Esophagus squamous epithelium (tissue), 5 donors: ENCODE measurements around the gene PARD3. TPM values are rescaled to one million over a fixed set of nuclear protein-coding genes. Genes with fewer than 3 reads are reported as not detected.

Experiments
- DNase-seq: peaks from one replicate; lab custom pipeline; 2025; lab: John Stamatoyannopoulos, UW
- H3K27ac ChIP-seq, 4 donors: fragments of 200-600 bp; sonication (generic); one replicate each; pipeline ENCODE4 v1.5.1; 2016 to 2019; ENCODE audit warnings: mild to moderate bottlenecking in 1 of 4
- H3K27me3 ChIP-seq, 4 donors: fragments of 200-600 bp; sonication (generic); 1 replicate in 3 of 4; 2 replicates in 1 of 4; pipeline versions ENCODE4 v1.5.1 to v1.6.0; 2017 to 2021; ENCODE audit warnings: antibody characterized with exemption in 1 of 4
- H3K36me3 ChIP-seq, 3 donors: fragments of 200-600 bp; sonication (generic); one replicate each; pipeline ENCODE4 v1.5.1; 2016 to 2019
- H3K4me1 ChIP-seq, 3 donors: fragments of 200-600 bp; sonication (generic); one replicate each; pipeline ENCODE4 v1.5.1; 2017 to 2019
- H3K4me3 ChIP-seq, 4 donors: fragments of 200-600 bp; sonication (generic); 1 replicate in 3 of 4; 2 replicates in 1 of 4; pipeline ENCODE4 v1.5.1; 2016 to 2019; ENCODE audit warnings: mild to moderate bottlenecking in 2 of 4, moderate library complexity in 1 of 4
- H3K9me3 ChIP-seq, 3 donors: fragments of 200-600 bp; sonication (generic); one replicate each; pipeline ENCODE4 v1.5.1; 2016 to 2019
- CTCF ChIP-seq, 6 experiments: fragments of 450-650 bp in 4 of 6; fragments of 200-600 bp in 2 of 6; sonication (generic) in 2 of 6; IDR thresholded peaks; one replicate each; pipeline ENCODE4 v1.5.1; 2016 to 2019; ENCODE audit warnings: antibody characterized with exemption in 6 of 6, mild to moderate bottlenecking in 4 of 6, moderate library complexity in 4 of 6
- POLR2A ChIP-seq, 4 donors: fragments of 450-650 bp; IDR thresholded peaks; one replicate each; pipeline ENCODE4 v1.6.1; 2017; ENCODE audit warnings: antibody characterized with exemption in 4 of 4, mild to moderate bottlenecking in 4 of 4, moderate library complexity in 3 of 4
- WGBS, 2 donors: methylation state at CpG; one replicate each; pipeline ENCODE4 v1.1.5; 2018; 5-methylcytosine and 5-hydroxymethylcytosine counted together
- intact Hi-C: fragments of 100-400 bp; cut with DNase I; formaldehyde crosslinking; loops from one replicate; pipeline ENCODE4 v1.15.0; 2022
- total RNA-seq, 4 donors: library from RNA; depleted of rRNA; stranded (reverse); fragments of >200 nt; gene quantifications; one replicate each; pipeline ENCODE4 v1.1.0, GENCODE V29; 2016
- donor health status: DM: yes; HTN: yes; CAD: no.

The PARD3 gene
- total RNA-seq, 4 donors from 2014 or later = 57.3 to 114 (median 81.7) TPM

- Histone ChIP-seq H3K4me3 (no peak overlapping the region), H3K4me1 (peaks cover 0 to 5% (median 0%) of the 10 kb centered on the region in 3 donors), H3K9me3 (no peaks in the 10 kb centered on the region), H3K27me3 (no peaks in the 10 kb centered on the region), H3K36me3 (peaks cover 0 to 26% (median 0%) of the 10 kb centered on the region in 3 donors), H3K27ac (no peak overlapping the region)
- intact Hi-C loops = no loop called here
- 87 to 92% methylated on average over 4 of the region's 4 CpGs for WGBS, 2 donors
- TF ChIP-seq POLR2A (IDR thresholded peaks at IDR 0.05) = no peak
- TF ChIP-seq CTCF (IDR thresholded peaks at IDR 0.05) = no peak
- no peak for DNase-seq
Measured at GRCh38 chr10:34334908-34335307, 480.2 kb downstream of the PARD3 start.

- no peaks in the 10 kb centered on the region for H3K27me3 ChIP-seq
- H3K4me3 ChIP-seq = no peak overlapping the region
- DNase-seq = no peak
- intact Hi-C loops = no loop called here
- 60 to 74% methylated on average over 2 of the region's 2 CpGs for WGBS, 2 donors
- no peak overlapping the region for H3K27ac ChIP-seq
- H3K36me3 ChIP-seq = peaks cover 0 to 40% (median 0%) of the 10 kb centered on the region in 3 donors
- H3K9me3 ChIP-seq = no peaks in the 10 kb centered on the region
- TF ChIP-seq POLR2A (IDR thresholded peaks at IDR 0.05) = no peak
- TF ChIP-seq CTCF (IDR thresholded peaks at IDR 0.05) = no peak
- H3K4me1 ChIP-seq = no peaks in the 10 kb centered on the region
Measured at GRCh38 chr10:34333513-34333912, 481.6 kb downstream of the PARD3 start.

- Histone ChIP-seq H3K27me3 (no peaks in the 10 kb centered on the region), H3K27ac (no peak overlapping the region), H3K9me3 (no peaks in the 10 kb centered on the region), H3K4me3 (no peak overlapping the region), H3K36me3 (peaks cover 0 to 78% (median 0%) of the 10 kb centered on the region in 3 donors), H3K4me1 (no peaks in the 10 kb centered on the region)
- 85% methylated on average over 4 of the region's 4 CpGs for WGBS, 2 donors
- intact Hi-C loops = no loop called here
- DNase-seq = no peak
- no peak for TF ChIP-seq POLR2A (IDR thresholded peaks at IDR 0.05)
Measured at GRCh38 chr10:34327184-34327583, 487.9 kb downstream of the PARD3 start.

GRCh38 chr10:34323192-34323591 lies 491.9 kb downstream of the PARD3 start:
- H3K27me3 ChIP-seq = no peaks in the 10 kb centered on the region
- intact Hi-C loops = no loop called here
- peaks cover 0 to 43% (median 0%) of the 10 kb centered on the region in 3 donors for H3K36me3 ChIP-seq
- no peak overlapping the region for H3K4me3 ChIP-seq
- no peak overlapping the region for H3K27ac ChIP-seq
- TF ChIP-seq POLR2A (IDR thresholded peaks at IDR 0.05) = no peak
- no peak for DNase-seq
- peaks cover 6 to 22% (median 6%) of the 10 kb centered on the region in 3 donors for H3K4me1 ChIP-seq
- H3K9me3 ChIP-seq = no peaks in the 10 kb centered on the region
- 57 to 65% methylated on average over 1 of the region's 1 CpG for WGBS, 2 donors

- no peak for DNase-seq
Measured at GRCh38 chr10:34320265-34320664, 494.8 kb downstream of the PARD3 start.

More at GRCh38 chr10:34320265-34320664, 494.8 kb downstream of the PARD3 start:
- no peak overlapping the region for H3K4me3 ChIP-seq
- peaks cover 6 to 22% (median 6%) of the 10 kb centered on the region in 3 donors for H3K4me1 ChIP-seq
- no peaks in the 10 kb centered on the region for H3K9me3 ChIP-seq
- H3K36me3 ChIP-seq = peaks cover 0 to 42% (median 0%) of the 10 kb centered on the region in 3 donors
- TF ChIP-seq CTCF (IDR thresholded peaks at IDR 0.05) (no peak), POLR2A (IDR thresholded peaks at IDR 0.05) (no peak)
- intact Hi-C loops = no loop called here
- peak overlapping the region in 3 of 4 donors; percentile 19 to 64 (median 58) for H3K27ac ChIP-seq
- H3K27me3 ChIP-seq = no peaks in the 10 kb centered on the region
- 36 to 47% methylated on average over 4 of the region's 4 CpGs for WGBS, 2 donors
